Measurements from ENCODE around the gene TACC2. TPM values are rescaled to one million over a fixed set of nuclear protein-coding genes. Genes with fewer than 3 reads are reported as not detected.

TACC2 gene
- total RNA-seq, 1 experiment from 2014 or later, result not detected

GRCh38 chr10:122078326-122078725 lies 89.4 kb downstream of the TACC2 start:
- Histone ChIP-seq H3K4me1 (ENCODE audit: low read length) (no peaks in the 10 kb centered on the region), H3K27me3 (ENCODE audit: low read length) (no peaks in the 10 kb centered on the region), H2AFZ (ENCODE audit: low read length) (no peak overlapping the region)

DNA sequence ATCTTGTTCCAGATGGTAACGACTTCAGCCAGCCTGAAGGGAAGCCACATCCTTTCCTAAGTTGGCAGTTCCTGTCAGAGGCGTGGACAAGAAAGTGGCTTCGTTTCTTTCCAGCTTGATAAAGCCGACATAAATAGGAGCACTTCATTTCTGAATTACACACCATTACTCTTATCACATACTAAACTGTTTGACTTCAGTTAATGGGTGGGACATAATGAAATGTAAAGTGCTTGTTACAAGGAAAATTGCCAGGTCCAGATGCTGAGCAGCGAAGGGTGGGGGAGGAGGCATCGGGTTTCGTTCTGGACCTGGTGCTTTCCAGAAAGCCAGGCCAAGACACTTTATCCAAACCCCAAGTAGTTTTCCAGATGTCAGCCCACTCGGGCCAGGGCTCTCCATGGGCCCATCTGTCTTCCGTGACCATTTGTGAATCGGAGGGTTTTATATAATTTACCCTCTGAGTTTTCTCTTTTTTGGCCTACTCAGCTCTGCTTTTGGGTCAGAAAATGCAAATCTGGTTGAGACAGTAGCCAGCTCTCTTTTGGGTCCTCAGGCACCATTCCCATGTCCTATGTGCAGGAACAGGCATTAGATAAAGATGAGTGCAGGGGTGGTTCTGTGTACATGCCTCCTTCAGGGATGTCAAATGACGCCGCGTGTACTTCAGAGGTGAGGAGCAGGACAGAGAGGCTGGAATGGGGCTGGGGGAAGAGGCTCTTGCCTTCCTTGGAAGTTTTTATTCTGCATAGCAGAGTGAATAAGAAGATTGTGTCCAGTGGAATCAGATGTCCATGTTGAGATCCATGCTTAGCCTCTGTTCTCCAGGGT lies 90.2 kb downstream of the TACC2 start:
- DNase-seq, result no peak
- no peaks in the 10 kb centered on the region for H3K79me2 ChIP-seq (ENCODE audit: low read length)
- H2AFZ ChIP-seq (ENCODE audit: low read length), result no peak overlapping the region
- no peaks in the 10 kb centered on the region for H4K20me1 ChIP-seq (ENCODE audit: insufficient read depth, low read depth, low read length)
- H3K4me1 ChIP-seq (ENCODE audit: low read length), result no peaks in the 10 kb centered on the region
- H3K27me3 ChIP-seq (ENCODE audit: low read length), result no peaks in the 10 kb centered on the region
- no peaks in the 10 kb centered on the region for H3K9me3 ChIP-seq (ENCODE audit: low read length)
- H3K9me2 ChIP-seq (replicated peaks; ENCODE audit: insufficient read depth, low read length), result no peaks in the 10 kb centered on the region
- H3K4me3 ChIP-seq (ENCODE audit: low read length), result no peak overlapping the region
- no peak overlapping the region for H3K4me2 ChIP-seq (ENCODE audit: low read depth, low read length, poor library complexity, severe bottlenecking)
- H3K27ac ChIP-seq (ENCODE audit: low read length), result no peak overlapping the region
- no peak overlapping the region for H3K9ac ChIP-seq (ENCODE audit: low read length)
- no peaks in the 10 kb centered on the region for H3K36me3 ChIP-seq (ENCODE audit: insufficient read depth, low read length)

More at GRCh38 chr10:122078326-122078725, 89.4 kb downstream of the TACC2 start:
- Histone ChIP-seq H3K36me3 (ENCODE audit: insufficient read depth, low read length) (no peaks in the 10 kb centered on the region), H3K4me2 (ENCODE audit: low read depth, low read length, poor library complexity, severe bottlenecking) (no peak overlapping the region), H3K9me3 (ENCODE audit: low read length) (no peaks in the 10 kb centered on the region), H3K27ac (ENCODE audit: low read length) (no peak overlapping the region), H3K79me2 (ENCODE audit: low read length) (no peaks in the 10 kb centered on the region), H3K9ac (ENCODE audit: low read length) (no peak overlapping the region), H3K9me2 (replicated peaks; ENCODE audit: insufficient read depth, low read length) (no peaks in the 10 kb centered on the region), H4K20me1 (ENCODE audit: insufficient read depth, low read depth, low read length) (no peaks in the 10 kb centered on the region), H3K4me3 (ENCODE audit: low read length) (no peak overlapping the region)
- no peak for DNase-seq

DNA sequence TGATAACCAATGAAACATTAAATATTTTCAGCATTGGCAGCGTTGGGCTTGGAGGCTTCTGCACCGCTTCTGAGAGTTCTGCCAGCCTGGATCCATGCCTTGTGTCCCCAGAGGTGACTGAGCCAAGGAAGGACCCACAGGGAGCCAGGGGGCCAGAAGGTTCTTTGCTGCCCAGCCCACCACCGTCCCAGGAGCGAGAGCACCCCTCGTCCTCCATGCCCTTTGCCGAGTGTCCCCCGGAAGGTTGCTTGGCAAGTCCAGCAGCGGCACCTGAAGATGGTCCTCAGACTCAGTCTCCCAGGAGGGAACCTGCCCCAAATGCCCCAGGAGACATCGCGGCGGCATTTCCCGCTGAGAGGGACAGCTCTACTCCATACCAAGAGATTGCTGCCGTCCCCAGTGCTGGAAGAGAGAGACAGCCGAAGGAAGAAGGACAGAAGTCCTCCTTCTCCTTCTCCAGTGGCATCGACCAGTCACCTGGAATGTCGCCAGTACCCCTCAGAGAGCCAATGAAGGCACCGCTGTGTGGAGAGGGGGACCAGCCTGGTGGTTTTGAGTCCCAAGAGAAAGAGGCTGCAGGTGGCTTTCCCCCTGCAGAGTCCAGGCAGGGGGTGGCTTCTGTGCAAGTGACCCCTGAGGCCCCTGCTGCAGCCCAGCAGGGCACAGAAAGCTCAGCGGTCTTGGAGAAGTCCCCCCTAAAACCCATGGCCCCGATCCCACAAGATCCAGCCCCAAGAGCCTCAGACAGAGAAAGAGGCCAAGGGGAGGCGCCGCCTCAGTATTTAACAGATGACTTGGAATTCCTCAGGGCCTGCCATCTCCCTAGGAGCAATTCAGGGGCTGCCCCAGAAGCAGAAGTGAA lies 93.9 kb downstream of the TACC2 start:
- Histone ChIP-seq H3K9ac (ENCODE audit: low read length) (no peak overlapping the region), H3K9me2 (replicated peaks; ENCODE audit: insufficient read depth, low read length) (no peaks in the 10 kb centered on the region), H3K79me2 (ENCODE audit: low read length) (no peaks in the 10 kb centered on the region), H4K20me1 (ENCODE audit: insufficient read depth, low read depth, low read length) (no peaks in the 10 kb centered on the region), H3K4me1 (ENCODE audit: low read length) (no peaks in the 10 kb centered on the region), H3K9me3 (ENCODE audit: low read length) (no peaks in the 10 kb centered on the region), H3K36me3 (ENCODE audit: insufficient read depth, low read length) (no peaks in the 10 kb centered on the region), H3K27ac (ENCODE audit: low read length) (no peak overlapping the region), H2AFZ (ENCODE audit: low read length) (no peak overlapping the region), H3K27me3 (ENCODE audit: low read length) (no peaks in the 10 kb centered on the region), H3K4me3 (ENCODE audit: low read length) (no peak overlapping the region), H3K4me2 (ENCODE audit: low read depth, low read length, poor library complexity, severe bottlenecking) (no peak overlapping the region)
- DNase-seq, result no peak

DNA sequence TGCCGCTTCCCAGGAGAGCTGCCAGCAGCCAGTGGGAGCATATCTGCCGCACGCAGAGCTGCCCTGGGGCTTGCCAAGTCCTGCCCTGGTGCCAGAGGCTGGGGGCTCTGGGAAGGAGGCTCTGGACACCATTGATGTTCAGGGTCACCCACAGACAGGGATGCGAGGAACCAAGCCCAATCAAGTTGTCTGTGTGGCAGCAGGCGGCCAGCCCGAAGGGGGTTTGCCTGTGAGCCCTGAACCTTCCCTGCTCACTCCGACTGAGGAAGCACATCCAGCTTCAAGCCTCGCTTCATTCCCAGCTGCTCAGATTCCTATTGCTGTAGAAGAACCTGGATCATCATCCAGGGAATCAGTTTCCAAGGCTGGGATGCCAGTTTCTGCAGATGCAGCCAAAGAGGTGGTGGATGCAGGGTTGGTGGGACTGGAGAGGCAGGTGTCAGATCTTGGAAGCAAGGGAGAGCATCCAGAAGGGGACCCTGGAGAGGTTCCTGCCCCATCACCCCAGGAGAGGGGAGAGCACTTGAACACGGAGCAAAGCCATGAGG lies 94.6 kb downstream of the TACC2 start:
- Histone ChIP-seq H3K79me2 (ENCODE audit: low read length) (no peaks in the 10 kb centered on the region), H3K9ac (ENCODE audit: low read length) (no peak overlapping the region), H3K4me2 (ENCODE audit: low read depth, low read length, poor library complexity, severe bottlenecking) (no peak overlapping the region), H3K36me3 (ENCODE audit: insufficient read depth, low read length) (no peaks in the 10 kb centered on the region), H3K4me3 (ENCODE audit: low read length) (no peak overlapping the region), H4K20me1 (ENCODE audit: insufficient read depth, low read depth, low read length) (no peaks in the 10 kb centered on the region), H3K9me2 (replicated peaks; ENCODE audit: insufficient read depth, low read length) (no peaks in the 10 kb centered on the region), H3K27me3 (ENCODE audit: low read length) (no peaks in the 10 kb centered on the region), H3K27ac (ENCODE audit: low read length) (no peak overlapping the region), H3K9me3 (ENCODE audit: low read length) (no peaks in the 10 kb centered on the region), H3K4me1 (ENCODE audit: low read length) (no peaks in the 10 kb centered on the region), H2AFZ (ENCODE audit: low read length) (no peak overlapping the region)
- no peak for DNase-seq

GRCh38 chr10:122084286-122085041 lies 95.5 kb downstream of the TACC2 start:
- no peak for DNase-seq
- no peak overlapping the region for H3K4me3 ChIP-seq (ENCODE audit: low read length)
- no peaks in the 10 kb centered on the region for H3K9me3 ChIP-seq (ENCODE audit: low read length)
- H2AFZ ChIP-seq (ENCODE audit: low read length), result no peak overlapping the region
- H3K27me3 ChIP-seq (ENCODE audit: low read length), result no peaks in the 10 kb centered on the region
- H3K4me1 ChIP-seq (ENCODE audit: low read length), result no peaks in the 10 kb centered on the region
- H3K4me2 ChIP-seq (ENCODE audit: low read depth, low read length, poor library complexity, severe bottlenecking), result no peak overlapping the region
- H4K20me1 ChIP-seq (ENCODE audit: insufficient read depth, low read depth, low read length), result no peaks in the 10 kb centered on the region
- no peaks in the 10 kb centered on the region for H3K79me2 ChIP-seq (ENCODE audit: low read length)
- H3K9me2 ChIP-seq (replicated peaks; ENCODE audit: insufficient read depth, low read length), result no peaks in the 10 kb centered on the region
- H3K27ac ChIP-seq (ENCODE audit: low read length), result no peak overlapping the region
- H3K36me3 ChIP-seq (ENCODE audit: insufficient read depth, low read length), result no peaks in the 10 kb centered on the region
- H3K9ac ChIP-seq (ENCODE audit: low read length), result no peak overlapping the region

DNA sequence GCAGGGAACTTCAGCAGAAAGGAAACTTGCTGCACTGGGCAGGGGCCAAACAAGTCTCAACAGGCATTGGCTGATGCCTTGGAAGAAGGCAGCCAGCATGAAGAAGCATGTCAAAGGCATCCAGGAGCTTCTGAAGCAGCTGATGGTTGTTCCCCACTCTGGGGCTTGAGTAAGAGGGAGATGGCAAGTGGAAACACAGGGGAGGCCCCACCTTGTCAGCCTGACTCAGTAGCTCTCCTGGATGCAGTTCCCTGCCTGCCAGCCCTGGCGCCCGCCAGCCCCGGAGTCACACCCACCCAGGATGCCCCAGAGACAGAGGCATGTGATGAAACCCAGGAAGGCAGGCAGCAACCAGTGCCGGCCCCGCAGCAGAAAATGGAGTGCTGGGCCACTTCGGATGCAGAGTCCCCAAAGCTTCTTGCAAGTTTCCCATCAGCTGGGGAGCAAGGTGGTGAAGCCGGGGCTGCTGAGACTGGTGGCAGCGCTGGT lies 96.5 kb downstream of the TACC2 start:
- no peak overlapping the region for H3K4me2 ChIP-seq (ENCODE audit: low read depth, low read length, poor library complexity, severe bottlenecking)
- no peak overlapping the region for H3K9ac ChIP-seq (ENCODE audit: low read length)
- H3K79me2 ChIP-seq (ENCODE audit: low read length), result no peaks in the 10 kb centered on the region
- H3K4me3 ChIP-seq (ENCODE audit: low read length), result no peak overlapping the region
- H3K9me2 ChIP-seq (replicated peaks; ENCODE audit: insufficient read depth, low read length), result no peaks in the 10 kb centered on the region
- DNase-seq, result no peak
- H3K27me3 ChIP-seq (ENCODE audit: low read length), result no peaks in the 10 kb centered on the region
- H3K36me3 ChIP-seq (ENCODE audit: insufficient read depth, low read length), result no peaks in the 10 kb centered on the region
- no peaks in the 10 kb centered on the region for H3K9me3 ChIP-seq (ENCODE audit: low read length)
- H3K4me1 ChIP-seq (ENCODE audit: low read length), result no peaks in the 10 kb centered on the region
- H4K20me1 ChIP-seq (ENCODE audit: insufficient read depth, low read depth, low read length), result no peaks in the 10 kb centered on the region
- H3K27ac ChIP-seq (ENCODE audit: low read length), result no peak overlapping the region
- no peak overlapping the region for H2AFZ ChIP-seq (ENCODE audit: low read length)

DNA sequence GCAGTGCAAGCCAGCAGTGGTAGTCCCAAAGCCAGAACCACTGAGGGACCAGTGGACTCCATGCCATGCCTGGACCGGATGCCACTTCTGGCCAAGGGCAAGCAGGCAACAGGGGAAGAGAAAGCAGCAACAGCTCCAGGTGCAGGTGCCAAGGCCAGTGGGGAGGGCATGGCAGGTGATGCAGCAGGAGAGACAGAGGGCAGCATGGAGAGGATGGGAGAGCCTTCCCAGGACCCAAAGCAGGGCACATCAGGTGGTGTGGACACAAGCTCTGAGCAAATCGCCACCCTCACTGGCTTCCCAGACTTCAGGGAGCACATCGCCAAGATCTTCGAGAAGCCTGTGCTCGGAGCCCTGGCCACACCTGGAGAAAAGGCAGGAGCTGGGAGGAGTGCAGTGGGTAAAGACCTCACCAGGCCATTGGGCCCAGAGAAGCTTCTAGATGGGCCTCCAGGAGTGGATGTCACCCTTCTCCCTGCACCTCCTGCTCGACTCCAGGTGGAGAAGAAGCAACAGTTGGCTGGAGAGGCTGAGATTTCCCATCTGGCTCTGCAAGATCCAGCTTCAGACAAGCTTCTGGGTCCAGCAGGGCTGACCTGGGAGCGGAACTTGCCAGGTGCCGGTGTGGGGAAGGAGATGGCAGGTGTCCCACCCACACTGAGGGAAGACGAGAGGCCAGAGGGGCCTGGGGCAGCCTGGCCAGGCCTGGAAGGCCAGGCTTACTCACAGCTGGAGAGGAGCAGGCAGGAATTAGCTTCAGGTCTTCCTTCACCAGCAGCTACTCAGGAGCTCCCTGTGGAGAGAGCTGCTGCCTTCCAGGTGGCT lies 97.7 kb downstream of the TACC2 start:
- DNase-seq, result no peak
- H3K4me1 ChIP-seq (ENCODE audit: low read length), result no peaks in the 10 kb centered on the region
- H3K9ac ChIP-seq (ENCODE audit: low read length), result no peak overlapping the region
- no peak overlapping the region for H2AFZ ChIP-seq (ENCODE audit: low read length)
- no peak overlapping the region for H3K27ac ChIP-seq (ENCODE audit: low read length)
- H4K20me1 ChIP-seq (ENCODE audit: insufficient read depth, low read depth, low read length), result no peaks in the 10 kb centered on the region
- no peaks in the 10 kb centered on the region for H3K36me3 ChIP-seq (ENCODE audit: insufficient read depth, low read length)
- no peaks in the 10 kb centered on the region for H3K9me3 ChIP-seq (ENCODE audit: low read length)
- no peaks in the 10 kb centered on the region for H3K9me2 ChIP-seq (replicated peaks; ENCODE audit: insufficient read depth, low read length)
- no peaks in the 10 kb centered on the region for H3K79me2 ChIP-seq (ENCODE audit: low read length)
- no peak overlapping the region for H3K4me2 ChIP-seq (ENCODE audit: low read depth, low read length, poor library complexity, severe bottlenecking)
- no peak overlapping the region for H3K4me3 ChIP-seq (ENCODE audit: low read length)
- H3K27me3 ChIP-seq (ENCODE audit: low read length), result no peaks in the 10 kb centered on the region
